K562 (cell line): Measurements from ENCODE around the gene AHCY. TPM values are rescaled to one million over a fixed set of nuclear protein-coding genes. Genes with fewer than 3 reads are reported as not detected.

ENCODE experiments used
- ATAC-seq: fragments of 200-7000 bp; cut with Tn5 transposase; 3 replicates; pipeline ENCODE4 v1.9.1; 2020; ENCODE audit warnings: moderate library complexity
- BruUV-seq: library from RNA; stranded (reverse); fragments of 400-500 nt; replicated peaks from 2 replicates; lab custom pipeline; 2021; lab: Mats Ljungman, UMichigan
- CTCF ChIA-PET: fragments of 300-600 bp; formaldehyde crosslinking; extraction: SDS; loops from one replicate; lab custom pipeline; 2021; ENCODE audit warnings: low intra/inter-chr PET ratio; lab: Yijun Ruan, JAX
- POLR2A ChIA-PET: fragments of 300-600, 350-650 bp; sonication (Branson Sonifier 250); formaldehyde crosslinking; extraction: SDS; loops from one replicate; lab custom pipeline; 2021; ENCODE audit warnings: antibody characterized with exemption, inconsistent platforms; lab: Yijun Ruan, JAX
- DNase-seq, 4 experiments: peaks; one replicate each; pipeline versions ENCODE4 v3.0.0 to v3.0.0-alpha.2; 2011 to 2018; ENCODE audit warnings: low spot score in 3 of 4, mixed read lengths in 3 of 4; ENCODE audit errors: extremely low read depth in 1 of 4
- FAIRE-seq: peaks from 2 replicates; lab custom pipeline; 2011; peaks lifted over from hg19 to GRCh38; lab: Jason Lieb, UNC
- H2AFZ ChIP-seq: 2 replicates; pipeline ENCODE4 v1.6.0; 2011; ENCODE audit warnings: low read depth, low read length, control low read depth, inconsistent platforms
- H3K27ac ChIP-seq: fragments of 200-600 bp; 3 replicates; pipeline ENCODE4 v1.8.0; 2011; ENCODE audit warnings: low read depth, mild to moderate bottlenecking, control low read depth, inconsistent platforms, low read length, moderate library complexity, mixed read lengths; ENCODE audit errors: extremely low read depth
- H3K27me3 ChIP-seq, 2 experiments: fragments of 300-600 bp in 1 of 2; 2 replicates in 1 of 2; 3 replicates in 1 of 2; pipeline versions ENCODE4 v1.6.0 to v1.8.0; 2011; ENCODE audit warnings: inconsistent platforms in 2 of 2, low read length in 2 of 2, mild to moderate bottlenecking in 1 of 2, mixed read lengths in 1 of 2, moderate library complexity in 1 of 2; ENCODE audit not compliant: control insufficient read depth in 2 of 2, insufficient read depth in 2 of 2
- H3K36me3 ChIP-seq: fragments of 300-600 bp; 3 replicates; pipeline ENCODE4 v1.8.0; 2011; ENCODE audit warnings: mild to moderate bottlenecking, low read length, inconsistent platforms; ENCODE audit not compliant: control insufficient read depth, insufficient read depth
- H3K4me1 ChIP-seq, 2 experiments: fragments of 200-600 bp in 1 of 2; replicated peaks in 1 of 2; 2 replicates in 1 of 2; 3 replicates in 1 of 2; pipeline versions ENCODE4 v1.5.1 to v1.8.0; 2011; ENCODE audit warnings: inconsistent platforms in 2 of 2, low read length in 2 of 2, mild to moderate bottlenecking in 1 of 2, mixed read lengths in 1 of 2, moderate library complexity in 1 of 2; ENCODE audit not compliant: control insufficient read depth in 2 of 2, insufficient read depth in 2 of 2
- H3K4me2 ChIP-seq: 2 replicates; pipeline ENCODE4 v1.6.1; 2011; ENCODE audit warnings: low read length, control low read depth, inconsistent platforms, mixed read lengths; ENCODE audit not compliant: insufficient read depth
- H3K4me3 ChIP-seq: fragments of 200-600 bp; sonication (generic), shearing (Covaris generic); 2 replicates; pipeline ENCODE4 v1.5.1; 2016; ENCODE audit warnings: control low read depth, inconsistent platforms
- H3K79me2 ChIP-seq: fragments of 200-600 bp; 3 replicates; pipeline ENCODE4 v1.8.0; 2011; ENCODE audit warnings: low read length, inconsistent platforms; ENCODE audit not compliant: control insufficient read depth, insufficient read depth
- H3K9ac ChIP-seq, 2 experiments: 2 replicates each; pipeline versions ENCODE4 v1.6.0 to v1.6.1; 2011; ENCODE audit warnings: low read depth in 2 of 2, low read length in 2 of 2, control low read depth in 1 of 2, inconsistent platforms in 1 of 2, mild to moderate bottlenecking in 1 of 2, mixed read lengths in 1 of 2; ENCODE audit not compliant: insufficient read depth in 1 of 2
- H3K9me1 ChIP-seq: one replicate; pipeline ENCODE4 v1.6.0; 2011; ENCODE audit warnings: inconsistent platforms, mild to moderate bottlenecking, low read length, moderate library complexity; ENCODE audit not compliant: control insufficient read depth, insufficient read depth
- H3K9me3 ChIP-seq: replicated peaks from 2 replicates; pipeline ENCODE4 v1.5.1; 2011; ENCODE audit warnings: low read depth, low read length, inconsistent platforms; ENCODE audit not compliant: control insufficient read depth, insufficient read depth
- H4K20me1 ChIP-seq: replicated peaks from 2 replicates; pipeline ENCODE4 v1.6.1; 2011; ENCODE audit warnings: low read length, inconsistent platforms, mixed read lengths; ENCODE audit not compliant: control insufficient read depth, insufficient read depth
- ADNP ChIP-seq: fragments of 200-800 bp; sonication (Bioruptor generic); IDR thresholded peaks from 2 replicates; pipeline ENCODE4 v1.6.1; 2016; ENCODE audit warnings: missing genetic modification characterization, missing compliant biosample characterization
- BCOR ChIP-seq: fragments of 450-650 bp; IDR thresholded peaks from 2 replicates; pipeline ENCODE4 v1.6.1; 2016
- KDM1A ChIP-seq, 2 experiments: fragments of 450-650 bp; IDR thresholded peaks; 2 replicates each; pipeline ENCODE4 v1.6.1; 2016; ENCODE audit warnings: mild to moderate bottlenecking in 2 of 2
- PHB2 ChIP-seq: fragments of 450-650 bp; IDR thresholded peaks from 2 replicates; pipeline ENCODE4 v1.6.1; 2017; ENCODE audit warnings: low read depth
- RBM25 ChIP-seq: fragments of 200-400 bp; formaldehyde crosslinking; IDR thresholded peaks from 2 replicates; pipeline ENCODE4 v1.6.1; 2018; ENCODE audit warnings: low read length, low read depth, moderate library complexity; ENCODE audit not compliant: severe bottlenecking
- ZBTB17 ChIP-seq: fragments of 450-650 bp; formaldehyde crosslinking; IDR thresholded peaks from 2 replicates; pipeline ENCODE4 v1.4.0; 2020; ENCODE audit warnings: mild to moderate bottlenecking
- WGBS: fragments of 100-300 bp; shearing (Covaris generic); methylation state at CpG from one replicate; pipeline ENCODE4 v1.1.6; 2016; ENCODE audit warnings: low coverage, mixed read lengths; ENCODE audit not compliant: insufficient coverage; ENCODE audit errors: missing lambda C conversion rate; 5-methylcytosine and 5-hydroxymethylcytosine counted together
- in situ Hi-C: fragments of 300-500 bp; cut with MboI; formaldehyde crosslinking; loops from 4 replicates; pipeline ENCODE4 v1.15.0; 2018; ENCODE audit warnings: inconsistent platforms, mixed read lengths
- intact Hi-C: fragments of 100-400 bp; cut with micrococcal nuclease; formaldehyde crosslinking; loops from 2 replicates; pipeline ENCODE4 v1.14.2; 2022
- polyA plus RNA-seq, 8 experiments: library from polyadenylated mRNA; depleted of rRNA in 4 of 8; stranded (reverse) in 5 of 8; unstranded in 3 of 8; fragments of >200 nt; fragmentation: Nextera tagmentation in 2 of 8; fragmentation: Illumina TruSeq in 1 of 8; extraction: Ambion mirVana in 2 of 8; extraction: Trizol in 1 of 8; gene quantifications; 2 replicates each; pipeline versions ENCODE4 v1.2.1 to v1.2.3, GENCODE V29; 2011 to 2014; ENCODE audit warnings: inconsistent platforms in 1 of 8, missing spikeins in 1 of 8
- total RNA-seq, 7 experiments: library from RNA; depleted of rRNA in 6 of 7; stranded (reverse); fragments of >200 nt in 6 of 7; fragmentation: Illumina TruSeq in 2 of 7; extraction: Trizol in 2 of 7; gene quantifications; 2 replicates each; pipeline versions ENCODE4 v1.2.1 to v1.2.3, GENCODE V29; 2011 to 2021; ENCODE audit warnings: low replicate concordance in 1 of 7

AHCY gene
- total and polyA plus RNA-seq, 9 of the 15 experiments (the other 6 are each of a cell fraction or from before 2014, with no cell fraction given) = 82.5 to 269 (median 190) TPM

DNA sequence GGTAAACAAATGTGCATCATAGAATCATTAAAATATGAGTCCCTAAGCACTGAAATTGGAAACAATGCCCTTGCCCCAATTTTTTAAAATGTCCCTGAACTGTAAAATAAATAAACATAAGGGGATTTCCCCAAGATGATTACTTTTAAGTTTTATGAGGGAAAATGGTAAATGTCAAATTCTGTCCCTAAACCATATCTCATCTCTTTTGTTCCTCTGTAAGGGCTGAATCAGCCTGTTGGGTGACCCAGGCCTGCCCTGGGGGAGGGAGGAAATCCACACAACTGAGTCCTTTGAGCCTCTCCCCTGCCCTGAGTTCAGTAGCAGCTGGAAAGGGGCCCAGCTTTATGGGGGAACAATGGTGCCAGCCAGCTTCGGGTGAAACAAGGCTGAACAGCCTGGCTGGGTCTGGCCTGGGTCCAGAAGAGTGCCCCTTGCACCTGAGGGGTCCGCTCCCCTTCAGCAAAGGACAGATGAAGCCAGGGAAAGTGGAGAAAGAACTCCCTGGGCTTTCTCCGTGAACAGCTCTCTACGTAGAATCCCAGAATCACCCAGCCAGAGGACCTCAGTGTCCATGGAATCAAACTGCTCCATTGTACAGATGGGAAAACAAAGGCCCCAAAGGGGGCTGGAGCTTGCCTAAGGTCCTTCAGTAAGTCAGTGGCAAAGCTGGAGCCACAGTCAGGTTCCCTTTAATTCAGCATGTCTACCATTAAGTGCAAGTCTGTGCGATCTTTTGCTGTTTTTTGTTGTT lies 31.7 kb upstream of the AHCY start:
- H3K9me1 ChIP-seq = no peaks in the 10 kb centered on the region
- ChIA-PET POLR2A (interaction anchor here (0.6 kb wide), 1 partner anchor 76 kb away, joined by 3 read pairs; no protein-coding TSS in a partner anchor), CTCF (no interaction called here)
- 79% methylated on average over 5 of the region's 5 CpGs for WGBS
- peak overlapping the region; percentile 19; the same call in 1 of the 2 replicates for H2AFZ ChIP-seq
- peak; percentile 73 for TF ChIP-seq ADNP (tag)
- TF ChIP-seq PHB2 = no peak
- peak; percentile 55; the same call in 1 of the 2 replicates for TF ChIP-seq BCOR
- TF ChIP-seq RBM25 = peak; percentile 92
- no peak for TF ChIP-seq ZBTB17 (CRISPR knock-in tag)
- TF ChIP-seq KDM1A (IDR thresholded peaks at IDR 0.05) = peak; percentile 17 to 37; a peak in 2 of 4 replicates
- no TSS peak for BruUV-seq
- DNase-seq (peak in 1 of 4 experiments; percentile 22), FAIRE-seq (no peak), ATAC-seq (0 out of 3 replicates have a peak, but pooled peaks have one; percentile 18)
- H3K79me2 ChIP-seq = no peaks in the 10 kb centered on the region
- H3K4me2 ChIP-seq = no peak overlapping the region
- no peak overlapping the region for H3K4me3 ChIP-seq
- no peaks in the 10 kb centered on the region for H3K36me3 ChIP-seq
- no peaks in the 10 kb centered on the region for H3K27me3 ChIP-seq
- no peaks in the 10 kb centered on the region; the same call in 1 of the 2 replicates for H3K9me3 ChIP-seq
- no peaks in the 10 kb centered on the region for H4K20me1 ChIP-seq
- intact Hi-C loops (no loop called here), in situ Hi-C loops (no loop called here)
- H3K9ac ChIP-seq = 0 out of 4 replicates have a peak overlapping the region, but pooled peaks of 1 of the 2 experiments have one; percentile 53
- no peak overlapping the region for H3K27ac ChIP-seq
- peaks cover 0 to 6% of the 10 kb centered on the region in 2 experiments; a peak in 3 of 5 replicates for H3K4me1 ChIP-seq
